AG04450 (cell line): ENCODE data around the gene GALNT7. TPM values are rescaled to one million over a fixed set of nuclear protein-coding genes. Genes with fewer than 3 reads are reported as not detected.

Experiments
- CTCF ChIA-PET: fragments of 300-600, 350-600 bp; formaldehyde crosslinking; extraction: SDS; loops from one replicate; lab custom pipeline; 2022; ENCODE audit warnings: antibody characterized with exemption, inconsistent platforms; lab: Charles Lee
- POLR2A ChIA-PET: fragments of 350-600 bp; formaldehyde crosslinking; extraction: SDS; loops from one replicate; lab custom pipeline; 2021; ENCODE audit warnings: antibody characterized with exemption, inconsistent platforms; lab: Yijun Ruan, JAX
- DNase-seq: peaks from one replicate; pipeline ENCODE4 v3.0.0-alpha.2; 2011; ENCODE audit warnings: low read depth, low spot score
- H3K27ac ChIP-seq: one replicate; pipeline ENCODE4 v1.5.1; 2012; ENCODE audit warnings: low read depth, low read length, control low read depth
- H3K27me3 ChIP-seq: one replicate; pipeline ENCODE4 v1.6.0; 2012; ENCODE audit warnings: low read length; ENCODE audit not compliant: control insufficient read depth, insufficient read depth
- H3K4me3 ChIP-seq: 2 replicates; pipeline ENCODE4 v1.5.1; 2011; ENCODE audit warnings: mild to moderate bottlenecking, low read depth, low read length, control low read depth
- H3K9me3 ChIP-seq: 2 replicates; pipeline ENCODE4 v1.5.1; 2012; ENCODE audit warnings: low read length; ENCODE audit not compliant: control insufficient read depth, insufficient read depth
- CTCF ChIP-seq: IDR thresholded peaks from 2 replicates; pipeline ENCODE4 v1.5.1; 2011; ENCODE audit warnings: low read depth, low read length, control low read depth, inconsistent platforms
- polyA plus RNA-seq: library from polyadenylated mRNA; depleted of rRNA; stranded (reverse); fragments of >200 nt; gene quantifications from 2 replicates; pipeline ENCODE4 v1.2.3, GENCODE V29; 2011

Gene GALNT7
- polyA plus RNA-seq, 1 experiment: 47.6 TPM

- DNase-seq: no peak
- Histone ChIP-seq H3K9me3 (no peaks in the 10 kb centered on the region), H3K27me3 (no peaks in the 10 kb centered on the region), H3K27ac (no peak overlapping the region), H3K4me3 (no peak overlapping the region)
- CTCF ChIA-PET: interaction anchor here (1.0 to 3.6 kb wide), 2 partner anchors 92 to 152 kb away, joined by 3 to 24 read pairs; no protein-coding TSS in a partner anchor
- POLR2A ChIA-PET: no interaction called here
- TF ChIP-seq CTCF: no peak
Observed at GRCh38 chr4:173165706-173166105, 2.9 kb upstream of the GALNT7 start.

GRCh38 chr4:173166491-173166890 lies 2.1 kb upstream of the GALNT7 start:
- Histone ChIP-seq H3K27ac (no peak overlapping the region), H3K27me3 (no peaks in the 10 kb centered on the region), H3K9me3 (no peaks in the 10 kb centered on the region), H3K4me3 (no peak overlapping the region)
- DNase-seq: no peak
- CTCF ChIA-PET: interaction anchor here (1.6 to 3.6 kb wide), 3 partner anchors 91 to 153 kb away, joined by 3 to 24 read pairs (median 13); no protein-coding TSS in a partner anchor
- POLR2A ChIA-PET: no interaction called here
- TF ChIP-seq CTCF: no peak

DNA sequence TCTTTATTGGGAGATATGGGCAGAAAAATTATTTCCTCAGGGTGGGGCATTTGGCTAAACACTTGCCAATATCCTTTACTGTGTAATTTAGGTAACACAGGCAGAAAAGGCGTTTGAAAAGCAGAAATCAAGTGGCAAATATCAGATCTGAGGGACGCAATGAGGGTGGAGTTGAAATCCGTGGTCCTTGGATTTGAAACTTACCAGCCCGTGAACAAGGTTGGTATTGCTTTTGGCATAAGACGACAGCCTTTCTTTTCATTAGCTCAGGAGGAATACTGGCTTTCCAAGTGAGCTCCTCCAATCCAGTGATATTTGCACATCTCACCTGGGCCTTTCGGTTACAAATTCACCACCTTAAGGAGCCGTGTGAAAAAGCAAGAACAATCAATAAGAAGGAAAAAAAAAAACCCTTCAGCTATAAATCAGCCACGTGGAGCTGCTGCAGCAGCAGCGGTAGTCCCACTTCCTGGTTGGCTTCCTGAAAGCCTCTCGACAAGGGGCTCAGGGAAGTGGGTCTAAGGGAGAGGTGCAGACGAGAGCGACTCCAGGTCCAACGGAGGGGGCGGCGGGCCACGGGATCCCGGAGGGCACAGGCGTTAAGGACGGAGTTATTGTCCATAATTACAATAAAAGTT lies 734 bp upstream of the GALNT7 start:
- peak overlapping the region; percentile 61 for H3K27ac ChIP-seq
- no peaks in the 10 kb centered on the region for H3K27me3 ChIP-seq
- ChIA-PET POLR2A (interaction anchor here (0.6 to 1.4 kb wide), 7 partner anchors 14 to 167 kb away, joined by 3 to 8 read pairs (median 4); partner anchors contain the start of gene HMGB2), CTCF (interaction anchor here (0.8 to 3.6 kb wide), 5 partner anchors 86 to 154 kb away, joined by 3 to 24 read pairs (median 4); no protein-coding TSS in a partner anchor)
- DNase-seq: no peak
- TF ChIP-seq CTCF: no peak
- H3K9me3 ChIP-seq: no peaks in the 10 kb centered on the region
- H3K4me3 ChIP-seq: peak overlapping the region; percentile 87

DNA sequence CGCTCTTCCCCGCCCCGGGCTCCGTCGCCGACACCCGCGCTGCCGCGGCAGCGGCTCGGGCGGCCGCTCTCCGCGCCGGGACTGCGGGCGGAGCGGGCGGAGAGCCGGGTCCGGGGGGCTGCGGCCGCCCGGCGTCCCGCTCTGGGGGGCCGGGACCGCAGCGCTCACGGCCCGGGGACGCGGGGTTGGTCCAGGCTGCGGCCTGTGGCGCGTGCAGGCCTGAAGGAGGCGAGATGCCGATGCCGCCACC lies 492 bp downstream of the GALNT7 start:
- Histone ChIP-seq H3K4me3 (peak overlapping the region; percentile 87), H3K27ac (no peak overlapping the region), H3K9me3 (no peaks in the 10 kb centered on the region), H3K27me3 (no peaks in the 10 kb centered on the region)
- 0 out of 2 replicates have a peak, but pooled peaks have one; percentile 2 for TF ChIP-seq CTCF
- DNase-seq: no peak
- POLR2A ChIA-PET: interaction anchor here (0.9 to 1.4 kb wide), 2 partner anchors 83 kb away, joined by 4 to 6 read pairs; no protein-coding TSS in a partner anchor
- CTCF ChIA-PET: interaction anchor here (0.6 to 3.6 kb wide), 4 partner anchors 54 to 156 kb away, joined by 4 to 24 read pairs (median 10); no protein-coding TSS in a partner anchor
